Spleen (tissue), 7 donors: ENCODE results near the gene ADAMTS1.

ENCODE experiments used
- CTCF ChIP-seq, 11 experiments: fragments of 200-600 bp in 7 of 11; fragments of 450-650 bp in 4 of 11; sonication (generic) in 4 of 11; IDR thresholded peaks in 8 of 11; conservative IDR thresholded peaks in 3 of 11; 1 replicate in 7 of 11; 2 replicates in 4 of 11; pipeline versions ENCODE4 v1.4.0 to v1.8.0; 2016 to 2021; ENCODE audit warnings: antibody characterized with exemption in 11 of 11, inconsistent platforms in 4 of 11, mild to moderate bottlenecking in 1 of 11
- POLR2A ChIP-seq, 3 donors: fragments of 450-650 bp; IDR thresholded peaks; one replicate each; pipeline ENCODE4 v1.5.1; 2017; ENCODE audit warnings: antibody characterized with exemption in 3 of 3, mild to moderate bottlenecking in 1 of 3
- POLR2AphosphoS5 ChIP-seq, 3 donors: sonication (generic); formaldehyde crosslinking; IDR thresholded peaks; one replicate each; pipeline ENCODE4 v1.5.1; 2017; ENCODE audit warnings: antibody characterized with exemption in 3 of 3
- donor health status: DM: no; HTN: no; CAD: no; lungs with moderate emphysema.
- donor health status: DM: no; HTN: no; CAD: no.
- donor health status: DM: no; HTN: no; CAD: no.

GRCh38 chr21:26888931-26889330 lies 43.7 kb upstream of the ADAMTS1 start:
- TF ChIP-seq CTCF (IDR thresholded peaks at IDR 0.05 in 8 of 11, conservative IDR thresholded peaks at IDR 0.05 in 3 of 11) (no peak), POLR2A (IDR thresholded peaks at IDR 0.05) (no peak), POLR2AphosphoS5 (IDR thresholded peaks at IDR 0.05) (no peak)
